HT-29 (cell line): ENCODE results near the gene POLR2J. TPM values are rescaled to one million over a fixed set of nuclear protein-coding genes. Genes with fewer than 3 reads are reported as not detected.

Experiments
- DNase-seq: peaks from one replicate; pipeline ENCODE4 v3.0.0-alpha.2; 2015; ENCODE audit warnings: low spot score
- total RNA-seq: library from RNA; depleted of rRNA; stranded (reverse); fragments of >200 nt; shearing (Covaris generic); gene quantifications from 2 replicates; pipeline ENCODE4 v1.2.3, GENCODE V29; 2014; rRNA removed

The POLR2J gene
- total RNA-seq, 1 experiment from 2014 or later, result 96.9 TPM

GRCh38 chr7:102439963-102440795, 38.5 kb downstream of the POLR2J start:
- peak; percentile 85 for DNase-seq

DNA sequence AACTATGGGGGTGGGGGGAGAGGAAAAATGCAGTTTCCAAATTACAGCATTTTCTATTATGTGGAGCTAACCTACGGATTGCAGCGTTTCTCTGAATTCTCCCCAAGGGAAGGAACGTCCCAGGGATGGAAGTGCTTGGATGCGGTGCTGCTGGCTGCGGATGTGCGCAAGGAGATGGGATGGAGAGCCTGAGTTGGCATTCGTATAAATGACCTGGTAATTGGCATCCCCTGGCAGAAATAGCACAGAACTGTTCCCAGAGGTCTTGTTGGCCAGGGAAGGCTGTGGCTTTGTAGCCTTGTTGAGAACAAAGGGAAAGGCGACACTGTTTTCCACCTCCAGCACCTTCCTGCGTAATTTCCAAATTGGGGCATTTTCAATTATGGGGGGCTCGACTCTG, 42.6 kb downstream of the POLR2J start:
- DNase-seq, result no peak

DNA sequence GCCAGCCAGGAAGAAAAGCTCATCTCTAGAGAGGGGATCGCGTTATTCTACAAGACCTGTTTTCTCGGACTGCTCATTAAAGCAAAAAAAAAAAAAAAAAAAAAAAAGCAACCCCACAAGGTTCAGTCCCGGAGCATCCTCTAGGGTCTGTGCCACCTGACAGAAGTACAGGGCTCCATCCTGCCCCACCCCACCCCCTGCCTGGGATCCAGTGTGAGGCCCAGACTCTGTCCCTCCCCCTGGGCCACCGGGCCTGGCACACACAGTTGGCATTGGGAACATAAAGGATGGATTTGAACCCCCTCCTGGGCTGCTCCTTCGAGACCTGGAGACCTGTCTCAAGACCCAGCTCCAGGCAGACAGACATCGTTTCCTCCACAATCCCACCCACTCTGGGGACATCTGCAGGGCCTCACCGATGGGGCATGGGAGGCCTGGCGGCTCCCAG, 44.7 kb downstream of the POLR2J start:
- DNase-seq, result no peak

DNA sequence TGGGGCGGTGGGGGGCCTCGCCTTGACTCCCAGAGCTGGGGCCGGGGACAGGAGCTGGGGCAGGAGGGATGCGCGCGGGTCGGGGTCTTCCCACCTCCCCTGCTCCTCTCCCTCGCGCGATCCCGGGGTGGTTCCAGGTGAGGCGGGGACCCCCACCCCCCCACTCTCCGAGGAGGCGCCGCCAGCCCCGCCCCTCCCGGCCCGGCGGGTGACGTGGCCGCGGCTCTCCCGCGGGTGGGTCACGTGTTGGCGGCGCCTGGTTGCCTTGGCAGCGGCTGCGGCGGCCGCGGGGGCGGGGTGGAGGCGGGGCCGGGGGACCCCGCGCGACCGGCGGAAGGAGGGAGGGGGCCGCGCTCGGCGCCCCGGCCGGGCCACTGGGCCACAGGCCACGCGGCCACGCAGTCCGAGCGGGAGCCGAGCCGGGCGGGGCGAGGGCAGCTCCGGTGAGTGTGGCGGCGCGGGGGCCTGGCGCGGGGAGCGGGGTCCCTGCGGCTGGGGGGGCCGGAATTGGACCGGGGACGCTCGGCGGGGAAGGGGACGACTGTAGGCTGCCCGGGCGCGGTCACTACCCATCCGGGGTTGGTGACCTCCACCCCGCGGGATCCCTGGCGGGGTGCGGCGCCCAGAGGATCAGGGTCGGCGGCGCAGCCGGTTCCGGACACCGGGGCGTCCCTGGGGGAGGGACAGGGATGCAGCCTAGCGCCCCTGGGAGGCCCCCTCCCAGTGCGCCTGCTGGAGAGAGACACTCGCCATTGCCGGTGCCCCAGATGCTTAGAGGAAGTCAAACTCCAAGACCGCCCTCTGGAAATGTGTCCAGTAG, 45.3 kb downstream of the POLR2J start, which contains the start of gene ORAI2:
TSS of gene ORAI2 (plus strand) at position 357 of the 820 bp plus-strand sequence. CDS start 5,382 bp downstream, outside the sequence.
- peak; percentile 54 for DNase-seq

GRCh38 chr7:102432442-102433218, 46.1 kb downstream of the POLR2J start:
- no peak for DNase-seq

GRCh38 chr7:102431617-102432298, 47.0 kb downstream of the POLR2J start:
- DNase-seq, result peak; percentile 86

- no peak for DNase-seq
Observed at GRCh38 chr7:102429141-102429899, 49.4 kb downstream of the POLR2J start.

DNA sequence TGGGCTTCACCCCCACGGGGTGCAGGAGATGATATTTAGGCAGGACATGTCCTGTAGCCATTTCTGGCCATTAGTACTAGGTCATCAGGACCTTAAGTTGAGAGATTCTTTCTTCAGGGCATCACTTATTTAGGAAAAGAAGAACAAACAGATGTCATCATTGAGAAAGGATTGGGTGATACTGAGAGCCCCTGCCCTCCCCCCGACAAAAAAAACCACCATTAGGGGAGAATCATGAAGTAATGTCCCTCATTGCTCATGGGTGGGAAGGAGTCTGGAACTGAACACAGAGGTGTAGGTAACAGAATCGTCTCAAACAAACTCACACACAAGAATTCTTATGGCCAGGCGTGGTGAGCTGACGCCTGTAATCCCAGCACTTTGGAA, 51.7 kb downstream of the POLR2J start:
- DNase-seq, result no peak

DNA sequence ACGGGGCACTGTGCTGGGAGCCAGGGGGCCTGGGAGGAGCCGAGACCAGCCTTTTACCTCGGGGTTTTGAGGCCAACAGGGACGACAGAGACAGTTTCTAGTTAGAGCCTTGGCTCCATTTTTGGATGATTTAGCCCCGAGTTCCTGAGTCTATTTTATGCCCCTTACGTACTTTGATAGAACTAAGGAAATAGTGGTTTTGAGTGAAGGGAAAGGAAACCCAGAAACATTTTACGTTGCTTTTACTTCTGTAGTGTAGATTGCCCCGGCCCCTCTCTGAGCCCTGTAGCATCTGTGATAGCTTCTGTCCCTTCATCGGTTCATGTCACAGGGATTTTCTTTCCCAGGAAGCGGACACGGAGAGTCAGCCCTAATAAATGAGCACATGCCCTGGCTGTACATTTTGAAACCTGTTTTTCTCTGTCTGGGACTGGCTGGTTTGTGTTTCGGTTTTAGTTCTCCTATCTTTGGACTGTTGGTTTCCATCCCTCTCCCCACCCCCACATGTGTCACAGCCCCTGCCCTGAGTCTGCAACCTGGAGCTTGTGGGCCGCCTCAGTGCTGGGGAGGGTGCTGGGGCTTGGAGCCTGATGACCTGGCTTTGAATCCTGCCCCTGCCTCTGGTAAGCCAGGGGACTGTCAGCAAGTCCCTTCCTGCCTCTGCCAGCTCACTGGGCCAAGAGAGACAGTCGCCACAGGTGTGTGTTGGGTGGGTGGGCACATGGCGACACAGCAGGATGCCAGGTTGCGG, 52.3 kb downstream of the POLR2J start:
- DNase-seq, result no peak

DNA sequence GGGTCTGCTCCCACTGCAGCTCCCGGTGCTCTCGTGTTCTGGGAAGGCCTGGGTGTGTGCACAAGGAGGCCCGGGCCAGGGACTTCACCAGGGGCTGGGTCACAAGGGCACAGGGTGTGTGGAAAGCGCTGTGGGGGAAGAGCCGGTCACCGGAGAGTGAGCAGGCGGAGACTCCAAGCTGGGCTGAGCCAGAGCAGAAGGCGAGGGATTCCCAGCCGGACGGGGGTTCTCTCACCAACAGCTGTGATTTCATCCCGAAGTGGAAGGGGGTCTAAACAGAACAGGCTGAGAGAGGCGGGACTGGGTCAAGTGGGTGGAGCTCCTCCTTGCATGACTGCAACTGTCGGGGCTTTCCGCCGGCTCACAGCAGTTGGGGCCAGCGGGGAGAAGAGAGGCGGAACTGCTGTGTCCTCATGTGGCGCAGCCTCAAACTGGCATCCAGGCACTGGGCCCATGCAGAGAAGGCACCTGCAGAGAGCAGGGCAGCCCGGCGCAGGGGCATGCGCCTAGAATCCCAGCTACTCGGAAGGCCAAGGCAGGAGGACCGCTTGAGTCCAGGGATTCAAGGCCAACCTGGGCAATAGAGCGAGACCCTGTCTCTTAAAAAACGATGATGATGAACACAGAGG, 53.0 kb downstream of the POLR2J start:
- DNase-seq, result no peak

GRCh38 chr7:102424787-102425218, 53.9 kb downstream of the POLR2J start:
- DNase-seq, result no peak

DNA sequence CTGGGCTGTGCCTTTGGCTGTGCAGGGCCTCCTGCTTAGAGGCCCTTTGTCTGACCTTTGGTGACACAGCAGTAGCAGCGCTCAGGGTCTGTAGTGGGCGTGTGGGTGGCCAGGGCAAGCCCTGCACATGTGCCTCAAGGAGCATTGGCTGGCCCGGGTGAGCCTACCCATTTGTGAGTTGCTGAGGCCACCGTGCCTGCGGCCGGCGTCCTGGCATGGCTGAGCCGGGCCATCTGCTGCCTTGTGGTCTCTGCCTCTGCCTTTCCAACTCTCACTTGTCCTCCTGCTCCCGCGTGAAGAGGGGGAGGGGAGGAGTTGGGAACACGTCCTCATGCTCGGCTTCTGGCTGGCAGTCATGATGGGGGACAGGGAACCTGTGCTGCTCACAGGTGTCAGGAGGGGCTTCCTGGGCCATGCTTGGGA, 54.6 kb downstream of the POLR2J start:
- no peak for DNase-seq

Other genes starting within 250 kb of the POLR2J start
- gene SH2B2, start 192.1 kb downstream of the POLR2J start, total RNA-seq, result 2.0 TPM in 2 replicates
- not detected in 2 replicates for gene SPDYE6, start 122.5 kb downstream of the POLR2J start, total RNA-seq
- 34.8 and 38.8 TPM in 2 replicates for gene PRKRIP1, start 82.6 kb downstream of the POLR2J start, total RNA-seq
- 37.4 and 39.8 TPM in 2 replicates for gene ORAI2, start 45.3 kb downstream of the POLR2J start, total RNA-seq
- 31.5 and 36.5 TPM in 2 replicates for gene ALKBH4, start 14.1 kb downstream of the POLR2J start, total RNA-seq
- gene LRWD1, start 13.9 kb downstream of the POLR2J start, total RNA-seq, result 73.6 and 81.2 TPM in 2 replicates
- gene RASA4B, start 38.9 kb upstream of the POLR2J start, total RNA-seq, result 7.4 and 13.9 TPM in 2 replicates
- 11.1 and 15.2 TPM in 2 replicates for gene UPK3BL2, start 64.8 kb upstream of the POLR2J start, total RNA-seq
- not detected in 2 replicates for gene SPDYE2, start 72.3 kb upstream of the POLR2J start, total RNA-seq
- 35.1 and 38.6 TPM in 2 replicates for gene POLR2J3, start 93.7 kb upstream of the POLR2J start, total RNA-seq
- gene RASA4, start 137.8 kb upstream of the POLR2J start, total RNA-seq, result 26.0 and 43.0 TPM in 2 replicates
- gene UPK3BL1, start 163.9 kb upstream of the POLR2J start, total RNA-seq, result 39.8 and 44.1 TPM in 2 replicates
- not detected in 2 replicates for gene SPDYE2B, start 171.4 kb upstream of the POLR2J start, total RNA-seq
- 2.8 and 4.2 TPM in 2 replicates for gene POLR2J2, start 192.7 kb upstream of the POLR2J start, total RNA-seq